WERI-Rb-1 (cell line): ENCODE data around the gene SRSF5.
"Not testable (repeated sequence)": the region's sequence is repeated elsewhere in the genome, so short reads cannot be mapped to it uniquely, and the experiment has no call there.

ENCODE experiments used
- DNase-seq: peaks from one replicate; pipeline ENCODE4 v3.0.0-alpha.2; 2020
- H3K27ac ChIP-seq: fragments of 250-450 bp; sonication (Bioruptor Pico); 2 replicates; pipeline ENCODE4 v1.5.1; 2020; ENCODE audit warnings: mild to moderate bottlenecking, moderate library complexity
- H3K27me3 ChIP-seq: fragments of 250-450 bp; sonication (Bioruptor Pico); 2 replicates; pipeline ENCODE4 v1.5.1; 2021; ENCODE audit warnings: mild to moderate bottlenecking, low read depth, moderate library complexity; ENCODE audit not compliant: insufficient read depth, severe bottlenecking
- H3K36me3 ChIP-seq: fragments of 250-450 bp; sonication (Bioruptor Pico); 2 replicates; pipeline ENCODE4 v1.5.1; 2020; ENCODE audit warnings: mild to moderate bottlenecking, moderate library complexity
- H3K4me3 ChIP-seq: 2 replicates; pipeline ENCODE4 v1.5.1; 2011; ENCODE audit warnings: low read depth, mild to moderate bottlenecking, control low read depth, low read length
- H3K9me3 ChIP-seq: fragments of 250-450 bp; sonication (Bioruptor Pico); 2 replicates; pipeline ENCODE4 v1.5.1; 2021; ENCODE audit warnings: mild to moderate bottlenecking, moderate library complexity; ENCODE audit not compliant: severe bottlenecking
- TF ChIP-seq, protein P1 (sequence below): IDR thresholded peaks from 2 replicates; pipeline ENCODE4 v1.5.1; 2011; ENCODE audit warnings: low read depth, mild to moderate bottlenecking, control low read depth, inconsistent platforms, low read length

The SRSF5 gene

GRCh38 chr14:69811868-69812252, 44.9 kb downstream of the SRSF5 start:
- Histone ChIP-seq H3K27me3 (peaks cover 5% of the 10 kb centered on the region), H3K4me3 (no peak overlapping the region), H3K9me3 (no peaks in the 10 kb centered on the region), H3K36me3 (no peaks in the 10 kb centered on the region), H3K27ac (no peak overlapping the region)
- TF ChIP-seq, protein P1, sequence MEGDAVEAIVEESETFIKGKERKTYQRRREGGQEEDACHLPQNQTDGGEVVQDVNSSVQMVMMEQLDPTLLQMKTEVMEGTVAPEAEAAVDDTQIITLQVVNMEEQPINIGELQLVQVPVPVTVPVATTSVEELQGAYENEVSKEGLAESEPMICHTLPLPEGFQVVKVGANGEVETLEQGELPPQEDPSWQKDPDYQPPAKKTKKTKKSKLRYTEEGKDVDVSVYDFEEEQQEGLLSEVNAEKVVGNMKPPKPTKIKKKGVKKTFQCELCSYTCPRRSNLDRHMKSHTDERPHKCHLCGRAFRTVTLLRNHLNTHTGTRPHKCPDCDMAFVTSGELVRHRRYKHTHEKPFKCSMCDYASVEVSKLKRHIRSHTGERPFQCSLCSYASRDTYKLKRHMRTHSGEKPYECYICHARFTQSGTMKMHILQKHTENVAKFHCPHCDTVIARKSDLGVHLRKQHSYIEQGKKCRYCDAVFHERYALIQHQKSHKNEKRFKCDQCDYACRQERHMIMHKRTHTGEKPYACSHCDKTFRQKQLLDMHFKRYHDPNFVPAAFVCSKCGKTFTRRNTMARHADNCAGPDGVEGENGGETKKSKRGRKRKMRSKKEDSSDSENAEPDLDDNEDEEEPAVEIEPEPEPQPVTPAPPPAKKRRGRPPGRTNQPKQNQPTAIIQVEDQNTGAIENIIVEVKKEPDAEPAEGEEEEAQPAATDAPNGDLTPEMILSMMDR: no peak
- no peak for DNase-seq

DNA sequence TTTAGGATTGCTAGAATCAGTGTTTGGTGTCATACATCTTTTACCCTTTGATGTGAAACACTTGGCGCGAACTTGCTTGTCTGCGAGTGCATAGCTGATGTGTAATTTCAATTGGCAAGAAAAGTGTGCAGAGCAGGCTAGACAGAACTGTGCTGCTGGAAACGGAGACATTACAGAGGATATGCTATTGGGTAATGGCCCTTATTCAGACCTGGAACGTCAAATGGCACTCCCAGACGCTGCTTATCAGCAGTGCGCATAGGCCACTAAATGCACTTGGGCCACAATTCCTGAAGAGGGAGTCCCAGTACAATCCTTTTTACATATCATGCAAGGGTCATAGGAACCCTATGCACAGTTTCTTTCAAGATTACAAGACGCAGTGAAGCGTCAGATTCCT, 45.8 kb downstream of the SRSF5 start:
- peak; percentile 28 for DNase-seq
- TF ChIP-seq, protein P1: peak; percentile 44
- peaks cover 5% of the 10 kb centered on the region for H3K27me3 ChIP-seq

GRCh38 chr14:69813346-69813745, 46.4 kb downstream of the SRSF5 start:
- not testable (repeated sequence) for H3K27ac ChIP-seq, H3K4me3 ChIP-seq, DNase-seq, H3K27me3 ChIP-seq, H3K36me3 ChIP-seq, H3K9me3 ChIP-seq

More for the DNA sequence above, 45.8 kb downstream of the SRSF5 start:
- H3K9me3 ChIP-seq: no peaks in the 10 kb centered on the region
- H3K27ac ChIP-seq: no peak overlapping the region
- no peaks in the 10 kb centered on the region for H3K36me3 ChIP-seq
- no peak overlapping the region for H3K4me3 ChIP-seq

GRCh38 chr14:69814397-69814796, 47.5 kb downstream of the SRSF5 start:
- no peak for DNase-seq
- H3K27me3 ChIP-seq: peaks cover 10% of the 10 kb centered on the region
- TF ChIP-seq, protein P1: no peak
- H3K4me3 ChIP-seq: no peak overlapping the region
- H3K9me3 ChIP-seq: no peaks in the 10 kb centered on the region
- no peak overlapping the region for H3K27ac ChIP-seq
- no peaks in the 10 kb centered on the region for H3K36me3 ChIP-seq

DNA sequence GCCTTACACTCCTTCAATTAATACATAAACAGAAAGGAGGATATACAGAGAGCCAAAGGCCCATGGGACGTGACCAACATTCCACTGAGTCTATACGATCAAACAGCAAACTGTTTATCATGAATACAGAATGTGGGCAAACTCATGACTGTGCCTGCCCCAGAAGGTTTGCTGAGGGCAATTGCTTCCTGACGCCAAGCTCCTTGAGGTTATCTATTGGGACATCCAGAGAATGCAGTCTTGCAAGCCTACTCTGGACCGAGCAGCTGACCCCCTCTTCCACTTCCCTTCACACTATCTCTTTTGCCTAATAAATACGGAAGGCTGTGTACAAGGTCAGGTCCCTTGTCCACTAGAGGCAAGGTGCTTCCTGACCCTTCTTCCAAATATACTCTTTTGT, 48.6 kb downstream of the SRSF5 start:
- peaks cover 10% of the 10 kb centered on the region for H3K27me3 ChIP-seq
- DNase-seq: no peak
- TF ChIP-seq, protein P1: no peak
- no peak overlapping the region for H3K4me3 ChIP-seq
- H3K27ac ChIP-seq: no peak overlapping the region
- H3K9me3 ChIP-seq: no peaks in the 10 kb centered on the region
- no peaks in the 10 kb centered on the region for H3K36me3 ChIP-seq

- Histone ChIP-seq H3K27me3 (peaks cover 10% of the 10 kb centered on the region), H3K36me3 (no peaks in the 10 kb centered on the region), H3K9me3 (no peaks in the 10 kb centered on the region), H3K4me3 (no peak overlapping the region), H3K27ac (no peak overlapping the region)
- DNase-seq: no peak
- TF ChIP-seq, protein P1: no peak
Observed at GRCh38 chr14:69816216-69816615, 49.3 kb downstream of the SRSF5 start.
